Adrenal gland (tissue), 12 donors: Measurements from ENCODE around the gene MDGA2. TPM values are rescaled to one million over a fixed set of nuclear protein-coding genes. Genes with fewer than 3 reads are reported as not detected.
"Not testable (repeated sequence)": the region's sequence is repeated elsewhere in the genome, so short reads cannot be mapped to it uniquely, and the experiment has no call there.

Source experiments
- DNase-seq, 7 donors: peaks; one replicate each; pipeline ENCODE4 v3.0.0-alpha.2; 2019 to 2020
- H3K27ac ChIP-seq, 5 donors: fragments of 200-600 bp; sonication (generic) in 4 of 5; 1 replicate in 3 of 5; 2 replicates in 2 of 5; pipeline versions ENCODE4 v1.5.1 to v1.8.0; 2016 to 2020; ENCODE audit warnings: mild to moderate bottlenecking in 1 of 5
- H3K27me3 ChIP-seq: fragments of 200-600 bp; 2 replicates; pipeline ENCODE4 v1.8.0; 2021
- H3K36me3 ChIP-seq, 2 donors: fragments of 200-600 bp; replicated peaks in 1 of 2; 1 replicate in 1 of 2; 2 replicates in 1 of 2; pipeline versions ENCODE4 v1.5.1 to v1.8.0; 2018 to 2022
- H3K4me1 ChIP-seq, 2 donors: fragments of 200-600 bp; replicated peaks in 1 of 2; 1 replicate in 1 of 2; 2 replicates in 1 of 2; pipeline versions ENCODE4 v1.5.1 to v1.8.0; 2018 to 2021
- H3K4me3 ChIP-seq, 4 donors: fragments of 200-600 bp; sonication (generic) in 3 of 4; one replicate each; pipeline ENCODE4 v1.5.1; 2016 to 2018
- H3K9me3 ChIP-seq, 3 donors: fragments of 200-600 bp; sonication (generic) in 1 of 3; replicated peaks in 1 of 3; 1 replicate in 2 of 3; 2 replicates in 1 of 3; pipeline versions ENCODE4 v1.5.1 to v1.8.0; 2016 to 2021
- POLR2A ChIP-seq, 2 donors: fragments of 450-650 bp; IDR thresholded peaks; one replicate each; pipeline ENCODE4 v1.6.1; 2017; ENCODE audit warnings: antibody characterized with exemption in 2 of 2, mild to moderate bottlenecking in 2 of 2, moderate library complexity in 1 of 2
- WGBS, 4 donors: extraction: QIAGEN DNeasy Blood & Tissue Kit in 2 of 4; methylation state at CpG; one replicate each; pipeline versions ENCODE4 v1.1.5 to v1.1.7; 2013 to 2017; 5-methylcytosine and 5-hydroxymethylcytosine counted together
- intact Hi-C, 2 donors: fragments of 100-400 bp; cut with DNase I; formaldehyde crosslinking; loops; one replicate each; pipeline versions ENCODE4 v1.14.1 to v1.15.0; 2022 to 2023
- polyA plus RNA-seq, 3 donors: library from polyadenylated mRNA; stranded (reverse); fragments of 200-250 nt in 2 of 3; fragments of 350-450 nt in 1 of 3; fragmentation: Illumina TruSeq in 1 of 3; extraction: RNeasy Lipid Tissue Mini Kit (QIAGEN cat#74804) in 1 of 3; gene quantifications; one replicate each; pipeline ENCODE4 v1.2.3, GENCODE V29; 2013 to 2014
- total RNA-seq, 9 donors: library from RNA; depleted of rRNA in 4 of 9; stranded (reverse); fragments of >200 nt in 4 of 9; fragments of 120-200 nt in 1 of 9; fragmentation: NEBNext Ultra II Directional in 1 of 9; extraction: Animal tissue kit (Norgen Biotek cat#: 25700) in 1 of 9; gene quantifications; one replicate each; pipeline versions ENCODE4 v1.1.0 to v1.2.4, GENCODE V29; 2013 to 2023
- TF ChIP-seq, protein P1 (sequence below), 6 experiments: fragments of 450-650 bp in 4 of 6; fragments of 200-600 bp in 2 of 6; sonication (generic) in 1 of 6; IDR thresholded peaks; 1 replicate in 5 of 6; 2 replicates in 1 of 6; pipeline versions ENCODE4 v1.5.1 to v1.8.0; 2016 to 2021; ENCODE audit warnings: antibody characterized with exemption in 6 of 6, mild to moderate bottlenecking in 2 of 6, moderate library complexity in 1 of 6
- donor health status: healthy with polysubstance abuse.
- donor health status: Bipolar disorder and iron deficiency.
- donor health status: DM: yes; HTN: yes; CAD: no.
- donor health status: DM: no; HTN: no; CAD: no.
- donor health status: DM: no; HTN: no; CAD: no.
- donor health status: DM: yes; HTN: yes; CAD: no.

Gene MDGA2
- total and polyA plus RNA-seq, 12 donors, result 0.08 to 3.5 (median 0.34) TPM; not detected in 5

DNA sequence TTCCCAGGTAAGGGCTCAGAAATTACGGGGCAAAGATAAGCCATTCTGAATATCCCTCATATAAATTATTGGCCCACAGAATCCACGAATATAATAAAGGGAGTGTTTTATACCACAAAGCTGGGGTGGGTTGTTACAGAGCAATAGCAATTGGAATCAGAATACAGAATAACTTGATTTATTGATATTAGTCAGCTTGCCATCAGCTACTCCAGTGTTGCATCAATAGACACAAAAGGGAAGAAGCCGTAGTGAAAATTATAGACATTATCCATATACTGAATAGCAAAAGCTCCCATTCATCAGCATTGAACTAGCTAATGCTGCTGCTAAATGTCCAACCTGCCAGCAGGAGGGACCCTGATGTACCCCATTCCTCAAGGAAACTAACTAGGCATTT, 18.3 kb downstream of the MDGA2 start:
- no peak overlapping the region for H3K4me3 ChIP-seq
- no peak for DNase-seq
- H3K4me1 ChIP-seq, result no peaks in the 10 kb centered on the region
- WGBS, 4 donors, result 73 to 87% (median 79%) methylated on average over 3 of the region's 3 CpGs
- intact Hi-C loops, result no loop called here
- TF ChIP-seq POLR2A (IDR thresholded peaks at IDR 0.05), result no peak
- TF ChIP-seq, protein P1, sequence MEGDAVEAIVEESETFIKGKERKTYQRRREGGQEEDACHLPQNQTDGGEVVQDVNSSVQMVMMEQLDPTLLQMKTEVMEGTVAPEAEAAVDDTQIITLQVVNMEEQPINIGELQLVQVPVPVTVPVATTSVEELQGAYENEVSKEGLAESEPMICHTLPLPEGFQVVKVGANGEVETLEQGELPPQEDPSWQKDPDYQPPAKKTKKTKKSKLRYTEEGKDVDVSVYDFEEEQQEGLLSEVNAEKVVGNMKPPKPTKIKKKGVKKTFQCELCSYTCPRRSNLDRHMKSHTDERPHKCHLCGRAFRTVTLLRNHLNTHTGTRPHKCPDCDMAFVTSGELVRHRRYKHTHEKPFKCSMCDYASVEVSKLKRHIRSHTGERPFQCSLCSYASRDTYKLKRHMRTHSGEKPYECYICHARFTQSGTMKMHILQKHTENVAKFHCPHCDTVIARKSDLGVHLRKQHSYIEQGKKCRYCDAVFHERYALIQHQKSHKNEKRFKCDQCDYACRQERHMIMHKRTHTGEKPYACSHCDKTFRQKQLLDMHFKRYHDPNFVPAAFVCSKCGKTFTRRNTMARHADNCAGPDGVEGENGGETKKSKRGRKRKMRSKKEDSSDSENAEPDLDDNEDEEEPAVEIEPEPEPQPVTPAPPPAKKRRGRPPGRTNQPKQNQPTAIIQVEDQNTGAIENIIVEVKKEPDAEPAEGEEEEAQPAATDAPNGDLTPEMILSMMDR (IDR thresholded peaks at IDR 0.05), result no peak
- H3K36me3 ChIP-seq, result no peaks in the 10 kb centered on the region
- H3K27ac ChIP-seq, result no peak overlapping the region
- H3K27me3 ChIP-seq, result no peaks in the 10 kb centered on the region
- H3K9me3 ChIP-seq, result no peaks in the 10 kb centered on the region

DNA sequence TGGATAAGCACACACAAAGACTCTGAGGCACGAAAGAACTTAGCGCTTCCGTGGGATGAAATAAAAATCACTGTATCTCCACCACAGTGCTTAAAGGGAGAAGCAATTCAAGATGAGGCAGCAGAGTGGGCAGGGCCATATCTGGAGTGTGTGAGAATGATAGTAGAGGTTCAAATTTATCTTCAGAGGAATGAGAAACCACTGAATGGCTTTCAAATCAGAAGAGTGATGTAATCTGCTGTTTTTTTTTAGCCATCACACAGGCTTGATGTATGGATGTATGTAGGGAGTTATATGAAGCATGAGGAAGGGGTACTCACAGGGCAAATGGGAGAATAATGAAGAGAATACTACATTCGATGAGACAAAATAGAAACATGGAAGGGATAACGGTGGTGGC, 24.1 kb downstream of the MDGA2 start:
- Histone ChIP-seq H3K36me3 (no peaks in the 10 kb centered on the region), H3K4me1 (no peaks in the 10 kb centered on the region), H3K4me3 (no peak overlapping the region), H3K27me3 (no peaks in the 10 kb centered on the region), H3K9me3 (no peaks in the 10 kb centered on the region), H3K27ac (no peak overlapping the region)
- DNase-seq, result no peak
- intact Hi-C loops, result no loop called here
- TF ChIP-seq POLR2A (IDR thresholded peaks at IDR 0.05), result no peak
- TF ChIP-seq, protein P1 (IDR thresholded peaks at IDR 0.05), result no peak
- WGBS, 4 donors, result 73 to 90% (median 81%) methylated on average over 5 of the region's 5 CpGs

DNA sequence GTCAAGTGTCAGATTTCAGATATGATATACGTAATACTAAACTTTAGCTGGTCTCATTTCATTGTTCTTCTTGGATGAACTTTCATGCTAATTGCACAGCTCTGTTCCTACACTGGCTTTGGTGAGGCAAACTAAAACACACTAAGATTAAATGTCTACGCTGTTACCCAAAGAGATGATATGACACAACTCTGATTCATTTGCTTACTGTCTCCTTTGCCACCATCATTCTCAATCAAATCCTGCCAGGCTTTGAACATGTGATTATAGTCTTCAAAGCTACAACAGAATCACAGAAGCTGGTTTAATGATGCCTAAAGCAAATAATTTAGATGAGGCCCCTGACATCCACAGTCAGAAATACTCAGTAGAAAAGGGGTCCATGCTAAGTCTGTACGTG, 37.7 kb downstream of the MDGA2 start:
- Histone ChIP-seq H3K27me3 (no peaks in the 10 kb centered on the region), H3K4me1 (no peaks in the 10 kb centered on the region), H3K4me3 (no peak overlapping the region), H3K9me3 (no peaks in the 10 kb centered on the region), H3K27ac (no peak overlapping the region), H3K36me3 (no peaks in the 10 kb centered on the region)
- DNase-seq, result no peak
- TF ChIP-seq, protein P1 (IDR thresholded peaks at IDR 0.05), result no peak
- TF ChIP-seq POLR2A (IDR thresholded peaks at IDR 0.05), result no peak
- intact Hi-C loops, result no loop called here
- WGBS, 4 donors, result 65 to 75% (median 71%) methylated on average over 3 of the region's 3 CpGs

DNA sequence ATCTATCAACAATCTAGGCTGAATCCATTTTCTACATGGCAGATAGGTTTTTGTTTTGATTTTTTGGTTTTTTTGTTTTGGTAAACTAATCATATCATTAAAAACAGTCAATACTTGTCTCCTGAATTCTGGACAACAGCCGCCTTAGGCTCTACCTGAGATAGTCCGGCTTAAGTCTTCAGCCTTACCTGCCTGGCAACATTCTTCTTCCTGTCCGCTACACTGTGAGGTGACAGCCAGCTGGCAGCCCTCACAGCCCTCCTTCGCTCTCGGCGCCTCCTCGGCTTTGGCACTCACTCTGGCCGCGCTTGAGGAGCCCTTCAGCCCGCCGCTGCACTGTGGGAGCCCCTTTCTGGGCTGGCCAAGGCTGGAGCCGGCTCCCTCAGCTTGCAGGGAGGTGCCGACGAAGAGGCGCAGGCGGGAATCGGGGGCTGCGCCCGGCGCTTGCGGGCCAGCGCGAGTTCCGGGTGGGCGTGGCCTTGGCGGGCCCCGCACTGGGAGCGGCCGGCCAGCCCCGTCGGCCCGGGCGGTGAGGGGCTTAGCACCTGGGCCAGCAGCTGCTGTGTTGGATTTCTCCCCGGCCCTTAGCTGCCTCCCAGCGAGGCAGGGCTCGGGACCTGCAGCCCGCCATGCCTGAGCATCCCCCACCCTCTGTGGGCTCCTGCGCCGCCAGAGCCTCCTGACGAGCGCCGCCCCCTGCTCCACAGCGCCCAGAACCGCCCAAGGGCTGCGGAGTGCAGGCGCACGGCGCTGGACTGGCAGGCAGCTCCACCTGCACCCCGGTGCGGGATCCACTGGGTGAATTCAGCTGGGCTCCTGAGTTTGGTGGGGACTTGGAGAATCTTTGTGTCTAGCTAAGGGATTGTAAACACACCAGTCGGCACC, 49.0 kb downstream of the MDGA2 start:
- DNase-seq, result no peak
- Histone ChIP-seq H3K4me1 (no peaks in the 10 kb centered on the region), H3K36me3 (no peaks in the 10 kb centered on the region), H3K4me3 (no peak overlapping the region), H3K27me3 (no peaks in the 10 kb centered on the region), H3K9me3 (no peaks in the 10 kb centered on the region), H3K27ac (no peak overlapping the region)
- intact Hi-C loops, result no loop called here
- WGBS, 4 donors, result 93 to 96% (median 94%) methylated on average over 10 to 51 of the region's 51 CpGs
- TF ChIP-seq, protein P1 (IDR thresholded peaks at IDR 0.05), result no peak
- no peak for TF ChIP-seq POLR2A (IDR thresholded peaks at IDR 0.05)

DNA sequence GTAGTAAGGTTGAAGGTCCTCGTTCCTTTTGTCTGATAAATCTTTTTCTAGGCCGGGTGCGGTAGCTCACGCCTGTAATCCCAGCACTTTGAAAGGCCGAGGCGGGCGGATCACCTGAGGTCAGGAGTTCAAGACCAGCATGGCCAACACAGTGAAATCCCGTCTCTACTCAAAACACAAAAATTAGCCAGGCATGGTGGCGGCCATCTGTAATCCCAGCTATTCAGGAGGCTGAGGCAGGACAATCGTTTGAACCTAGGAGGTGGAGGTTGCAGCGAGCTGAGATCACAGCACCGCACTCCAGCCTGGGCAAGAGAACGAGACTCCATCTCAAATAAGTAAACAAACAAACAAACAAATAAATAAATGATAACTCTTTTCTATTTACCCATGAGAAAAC, 51.3 kb downstream of the MDGA2 start:
- H3K9me3 ChIP-seq, H3K4me3 ChIP-seq, intact Hi-C loops, H3K36me3 ChIP-seq, DNase-seq, H3K27ac ChIP-seq, H3K4me1 ChIP-seq, H3K27me3 ChIP-seq: not testable (repeated sequence)
- 82 to 86% (median 84%) methylated on average over 13 of the region's 13 CpGs for WGBS, 4 donors
